8988T (cell line): ENCODE measurements around the gene CHRD.

Experiments used
- DNase-seq: peaks from one replicate; pipeline ENCODE4 v3.0.0; 2011

The CHRD gene

DNA sequence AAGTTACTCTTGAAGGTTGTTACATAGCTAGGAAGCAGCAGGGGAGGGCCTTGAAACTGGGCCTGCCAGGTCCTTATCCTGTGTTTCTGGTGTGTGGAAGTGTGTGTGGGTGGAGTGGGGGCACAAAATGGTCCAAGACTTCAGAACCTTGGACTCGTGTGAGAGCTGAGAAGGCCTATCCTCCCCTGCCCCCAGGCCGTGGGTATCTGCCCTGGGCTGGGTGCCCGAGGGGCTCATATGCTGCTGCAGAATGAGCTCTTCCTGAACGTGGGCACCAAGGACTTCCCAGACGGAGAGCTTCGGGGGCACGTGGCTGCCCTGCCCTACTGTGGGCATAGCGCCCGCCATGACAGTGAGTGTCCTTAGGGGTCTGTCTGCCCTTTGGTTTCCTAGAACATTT, 4.5 kb downstream of the CHRD start:
- no peak for DNase-seq

DNA sequence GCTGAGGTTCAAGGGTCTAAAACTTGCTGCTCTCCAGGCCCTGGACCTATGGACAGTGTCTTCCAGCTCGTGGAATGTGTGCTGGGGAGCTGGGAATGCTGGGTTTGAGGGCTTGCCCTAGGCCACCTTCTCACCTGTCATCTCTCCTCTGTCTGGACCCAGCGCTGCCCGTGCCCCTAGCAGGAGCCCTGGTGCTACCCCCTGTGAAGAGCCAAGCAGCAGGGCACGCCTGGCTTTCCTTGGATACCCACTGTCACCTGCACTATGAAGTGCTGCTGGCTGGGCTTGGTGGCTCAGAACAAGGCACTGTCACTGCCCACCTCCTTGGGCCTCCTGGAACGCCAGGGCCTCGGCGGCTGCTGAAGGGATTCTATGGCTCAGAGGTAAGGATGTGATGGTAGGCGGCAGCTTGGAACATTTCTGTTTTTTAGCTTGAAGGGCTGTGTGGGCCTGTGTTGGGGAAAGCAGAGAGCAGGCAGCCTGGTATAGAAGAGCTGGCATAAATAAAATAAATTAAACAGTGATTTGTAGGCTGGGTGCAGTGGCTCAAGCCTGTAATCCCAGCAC, 5.1 kb downstream of the CHRD start:
- DNase-seq, result no peak

DNA sequence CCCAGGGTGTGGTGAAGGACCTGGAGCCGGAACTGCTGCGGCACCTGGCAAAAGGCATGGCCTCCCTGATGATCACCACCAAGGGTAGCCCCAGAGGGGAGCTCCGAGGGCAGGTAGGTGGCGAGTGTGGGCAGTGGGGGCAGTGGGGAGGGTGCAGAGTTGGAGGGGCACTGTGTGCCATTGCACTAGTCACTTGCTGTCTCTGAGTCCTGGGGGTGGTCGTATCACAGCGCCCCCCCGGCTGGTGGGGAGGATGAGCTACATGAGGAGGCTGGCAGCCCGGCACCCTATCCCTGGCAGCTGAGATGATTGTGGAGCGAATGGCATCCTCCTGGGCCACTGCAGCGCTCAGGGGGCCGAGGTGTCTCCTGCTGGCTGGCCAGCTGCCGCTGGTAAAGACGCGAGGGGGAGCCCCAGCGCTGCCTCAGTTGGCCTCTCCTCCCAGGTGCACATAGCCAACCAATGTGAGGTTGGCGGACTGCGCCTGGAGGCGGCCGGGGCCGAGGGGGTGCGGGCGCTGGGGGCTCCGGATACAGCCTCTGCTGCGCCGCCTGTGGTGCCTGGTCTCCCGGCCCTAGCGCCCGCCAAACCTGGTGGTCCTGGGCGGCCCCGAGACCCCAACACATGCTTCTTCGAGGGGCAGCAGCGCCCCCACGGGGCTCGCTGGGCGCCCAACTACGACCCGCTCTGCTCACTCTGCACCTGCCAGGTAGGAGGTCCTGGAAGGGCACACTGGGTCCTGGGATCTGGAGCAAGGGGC, 6.4 kb downstream of the CHRD start:
- DNase-seq, result no peak

DNA sequence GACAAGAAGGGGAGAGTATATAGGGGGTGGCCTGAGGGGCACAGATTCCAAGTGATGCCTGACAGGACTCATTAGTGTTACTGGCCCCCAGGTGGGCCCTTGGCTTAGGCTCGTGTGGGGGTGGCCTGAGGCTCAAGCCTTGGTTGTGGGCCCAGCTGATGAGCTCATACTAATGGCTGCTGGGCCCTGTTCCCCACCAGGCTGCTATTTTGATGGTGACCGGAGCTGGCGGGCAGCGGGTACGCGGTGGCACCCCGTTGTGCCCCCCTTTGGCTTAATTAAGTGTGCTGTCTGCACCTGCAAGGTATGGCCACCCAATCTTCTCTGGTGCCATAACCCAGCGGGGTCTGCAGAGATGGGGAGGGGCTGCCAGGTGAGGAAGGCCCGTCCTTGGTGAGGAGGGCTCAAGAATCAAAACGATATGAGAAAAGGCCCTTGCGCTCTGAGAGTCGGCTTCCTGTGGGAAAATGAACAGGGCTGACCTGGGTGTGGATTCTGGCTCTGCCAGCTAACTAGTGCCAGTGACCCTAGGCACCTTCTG, 7.4 kb downstream of the CHRD start:
- no peak for DNase-seq

DNA sequence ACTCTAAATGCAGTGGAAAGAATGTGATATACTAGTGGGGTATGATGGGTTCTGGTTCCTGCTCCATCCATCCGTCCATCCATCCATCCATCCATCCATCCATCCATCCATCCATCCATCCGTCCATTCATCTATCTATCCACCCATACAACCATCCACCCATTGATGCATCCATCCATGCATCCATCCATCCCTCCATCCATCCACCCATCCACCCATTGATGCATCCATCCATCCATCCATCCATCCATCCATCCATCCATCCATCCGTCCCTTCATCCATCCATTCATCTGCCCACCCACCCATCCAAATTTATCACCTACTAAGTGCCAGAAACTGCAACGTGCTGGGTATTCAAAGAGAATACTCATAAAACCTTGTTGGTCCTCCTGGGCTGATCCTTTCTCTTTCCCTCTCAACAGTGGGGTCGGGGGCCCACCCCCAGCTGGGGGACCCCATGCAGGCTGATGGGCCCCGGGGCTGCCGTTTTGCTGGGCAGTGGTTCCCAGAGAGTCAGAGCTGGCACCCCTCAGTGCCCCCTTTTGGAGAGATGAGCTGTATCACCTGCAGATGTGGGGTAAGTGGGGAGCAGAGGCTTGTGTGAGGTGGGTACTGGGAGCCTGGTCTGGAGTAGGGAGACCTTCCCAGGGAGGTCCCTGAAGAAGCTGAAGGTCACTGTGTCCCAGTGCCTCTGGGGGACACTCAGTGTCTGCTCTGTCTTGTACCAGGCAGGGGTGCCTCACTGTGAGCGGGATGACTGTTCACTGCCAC, 8.5 kb downstream of the CHRD start:
- no peak for DNase-seq

DNA sequence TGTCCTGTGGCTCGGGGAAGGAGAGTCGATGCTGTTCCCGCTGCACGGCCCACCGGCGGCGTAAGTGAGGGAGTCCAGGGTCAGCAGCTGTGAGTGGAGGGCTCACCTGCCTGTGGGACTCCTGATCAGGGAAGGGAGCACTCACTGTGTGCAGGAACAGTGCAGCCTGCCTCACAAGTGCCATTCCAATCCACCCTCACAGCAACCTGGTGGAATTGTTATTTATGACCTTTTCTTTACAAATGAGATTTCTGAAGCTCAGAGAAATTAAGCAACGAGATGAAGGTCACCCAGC, 9.0 kb downstream of the CHRD start:
- DNase-seq, result no peak

DNA sequence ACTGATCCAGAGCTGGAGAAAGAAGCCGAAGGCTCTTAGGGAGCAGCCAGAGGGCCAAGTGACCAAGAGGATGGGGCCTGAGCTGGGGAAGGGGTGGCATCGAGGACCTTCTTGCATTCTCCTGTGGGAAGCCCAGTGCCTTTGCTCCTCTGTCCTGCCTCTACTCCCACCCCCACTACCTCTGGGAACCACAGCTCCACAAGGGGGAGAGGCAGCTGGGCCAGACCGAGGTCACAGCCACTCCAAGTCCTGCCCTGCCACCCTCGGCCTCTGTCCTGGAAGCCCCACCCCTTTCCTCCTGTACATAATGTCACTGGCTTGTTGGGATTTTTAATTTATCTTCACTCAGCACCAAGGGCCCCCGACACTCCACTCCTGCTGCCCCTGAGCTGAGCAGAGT, 9.5 kb downstream of the CHRD start:
- no peak for DNase-seq

DNA sequence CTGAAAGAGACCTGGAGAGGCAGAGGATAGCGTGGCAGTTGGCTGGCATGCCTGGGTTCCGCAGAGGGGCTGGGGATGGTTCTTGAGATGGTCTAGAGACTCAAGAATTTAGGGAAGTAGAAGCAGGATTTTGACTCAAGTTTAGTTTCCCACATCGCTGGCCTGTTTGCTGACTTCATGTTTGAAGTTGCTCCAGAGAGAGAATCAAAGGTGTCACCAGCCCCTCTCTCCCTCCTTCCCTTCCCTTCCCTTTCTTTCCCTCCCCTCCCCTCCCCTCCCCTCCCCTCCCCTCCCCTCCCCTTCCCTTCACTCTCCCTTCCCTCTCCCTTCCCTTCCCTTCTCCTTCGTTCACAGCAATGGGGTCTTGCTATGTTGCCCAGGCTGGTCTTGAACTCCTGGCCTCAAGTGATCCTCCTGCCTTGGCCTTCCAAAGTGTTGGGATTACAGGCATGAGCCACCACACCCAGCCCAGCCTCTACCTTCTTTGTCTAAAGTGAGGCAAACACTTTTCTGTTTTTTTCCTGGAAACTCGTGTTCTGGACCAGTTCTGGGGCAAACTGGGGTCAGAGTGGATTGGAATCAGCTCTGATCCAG, 10.2 kb downstream of the CHRD start:
- no peak for DNase-seq

DNA sequence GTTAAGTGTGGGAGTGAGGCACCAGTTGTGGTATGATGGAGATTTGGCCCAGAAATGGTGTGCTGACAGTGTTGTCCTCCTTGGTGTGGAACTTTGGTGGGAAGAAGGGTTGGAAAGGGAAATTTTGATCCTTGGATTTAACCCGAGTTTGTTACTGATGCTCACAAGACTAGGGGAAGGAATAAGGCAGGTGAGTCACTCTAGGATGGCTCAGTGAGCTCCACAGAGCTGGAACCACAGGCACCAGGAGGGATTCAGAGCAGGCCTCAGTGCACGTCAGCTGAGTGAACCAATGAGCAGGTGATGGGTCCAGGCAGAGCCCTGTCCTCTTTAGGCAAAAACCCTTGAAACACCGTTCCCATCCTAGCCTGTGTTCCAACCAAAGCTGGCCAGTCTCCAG, 11.4 kb downstream of the CHRD start:
- no peak for DNase-seq

DNA sequence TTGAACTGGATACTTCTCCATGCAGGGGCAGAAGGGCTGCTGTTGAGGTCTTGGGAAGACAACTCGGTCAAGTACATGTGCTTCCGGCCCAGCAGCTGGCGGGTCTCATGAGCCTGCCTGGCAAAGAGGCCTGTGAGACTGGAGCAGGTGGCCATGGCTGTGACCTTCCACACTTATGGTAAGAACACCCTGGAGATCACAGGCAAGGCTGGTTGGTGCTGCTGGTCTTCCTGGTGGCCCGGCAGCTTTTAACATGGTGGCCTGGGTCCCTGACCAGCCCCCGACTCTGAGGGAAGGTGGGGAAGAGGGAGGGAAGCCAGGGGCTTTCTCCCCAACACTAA, 15.4 kb downstream of the CHRD start:
- no peak for DNase-seq

DNA sequence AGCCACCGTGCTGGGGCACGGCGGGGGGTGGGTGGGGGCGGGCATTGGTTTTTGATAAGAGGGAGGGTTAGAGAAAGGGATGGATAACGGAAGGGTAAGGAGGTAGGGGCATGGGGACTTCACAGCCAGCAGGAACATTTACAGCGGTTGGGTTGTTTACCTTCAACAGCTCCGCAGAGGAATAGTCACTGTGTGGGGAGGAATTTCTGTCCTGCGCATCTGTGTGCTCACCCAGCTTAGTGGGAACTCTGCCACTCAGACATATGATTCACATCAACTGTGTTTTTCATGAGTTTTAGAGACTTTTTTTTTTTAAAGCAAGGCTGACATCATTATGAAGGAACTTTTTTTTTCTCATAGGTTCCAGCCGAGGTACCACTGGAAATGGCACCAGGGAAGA, 19.6 kb downstream of the CHRD start:
- no peak for DNase-seq

DNA sequence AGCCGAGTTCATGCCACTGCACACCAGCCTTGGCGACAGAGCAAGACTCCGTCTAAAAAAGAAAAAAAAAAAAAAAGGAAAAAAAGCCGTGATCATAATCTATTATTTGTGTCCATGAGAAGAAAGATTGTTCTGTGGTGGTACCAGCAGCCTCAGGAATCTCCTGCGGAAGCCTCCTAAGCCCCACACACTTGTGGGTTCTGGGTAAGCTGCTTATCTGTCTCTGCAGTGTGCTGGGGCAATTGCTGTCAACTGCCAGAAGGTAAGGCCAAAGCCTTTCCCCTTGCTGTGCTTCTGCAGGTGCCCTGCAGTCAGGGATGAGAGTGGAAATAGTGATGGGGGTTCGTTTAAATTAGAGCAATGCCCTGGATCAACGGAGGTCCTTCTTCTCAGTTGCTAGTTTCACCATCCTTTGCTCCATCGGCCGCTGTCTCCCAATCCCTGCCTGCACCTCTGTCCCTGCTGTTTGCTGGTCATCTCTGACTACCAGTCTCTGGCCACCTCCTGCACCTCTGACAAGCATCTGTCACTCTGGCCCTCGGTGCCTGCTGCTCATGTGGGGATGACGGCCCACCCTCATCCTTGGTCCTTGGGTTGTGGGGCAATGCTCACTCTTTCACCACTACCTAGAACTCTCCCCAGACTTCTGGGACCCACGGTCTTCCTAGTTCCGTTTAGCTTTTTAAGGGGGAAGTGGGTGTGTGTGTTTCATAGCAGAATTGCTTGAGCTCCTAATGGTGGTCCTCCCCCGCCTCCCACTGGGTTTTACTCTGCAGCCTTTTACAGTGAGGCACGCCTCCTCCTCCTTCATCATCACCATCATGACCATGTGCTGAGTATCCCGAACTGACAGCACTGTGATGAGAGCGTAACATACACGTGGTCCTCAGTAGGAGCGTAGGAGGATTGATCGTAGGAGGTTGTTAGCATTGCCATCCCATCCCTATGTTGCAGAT, 25.5 kb downstream of the CHRD start:
- no peak for DNase-seq

DNA sequence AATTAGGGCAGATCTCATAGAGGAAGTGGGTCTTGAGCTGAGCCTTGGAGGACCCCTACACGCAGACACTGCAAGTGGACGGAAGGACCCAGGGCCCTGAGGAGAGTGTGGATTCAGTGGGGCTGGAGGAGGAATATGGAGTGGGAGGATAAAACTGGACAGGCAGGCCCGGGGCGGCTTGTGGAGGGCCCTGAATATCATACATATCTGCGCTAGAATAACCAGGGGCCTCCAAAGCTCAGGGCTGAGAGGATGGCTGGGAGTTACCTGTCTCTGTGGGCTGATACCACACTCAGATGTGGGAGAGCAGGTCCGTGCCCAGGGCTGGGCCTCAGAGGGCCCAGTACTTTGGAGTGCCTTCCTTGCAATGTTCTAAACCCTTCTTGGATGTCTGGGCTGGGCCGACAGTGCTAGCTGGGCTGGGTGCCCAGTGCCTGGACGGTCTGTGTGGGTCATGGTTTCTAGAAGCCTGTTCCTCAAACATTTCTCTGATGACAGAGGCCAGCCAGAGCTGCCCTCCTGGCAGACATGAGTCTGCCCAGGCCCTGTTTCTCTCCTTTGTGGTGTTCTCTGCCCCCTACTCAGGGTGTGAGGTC, 29.6 kb downstream of the CHRD start:
- no peak for DNase-seq

DNA sequence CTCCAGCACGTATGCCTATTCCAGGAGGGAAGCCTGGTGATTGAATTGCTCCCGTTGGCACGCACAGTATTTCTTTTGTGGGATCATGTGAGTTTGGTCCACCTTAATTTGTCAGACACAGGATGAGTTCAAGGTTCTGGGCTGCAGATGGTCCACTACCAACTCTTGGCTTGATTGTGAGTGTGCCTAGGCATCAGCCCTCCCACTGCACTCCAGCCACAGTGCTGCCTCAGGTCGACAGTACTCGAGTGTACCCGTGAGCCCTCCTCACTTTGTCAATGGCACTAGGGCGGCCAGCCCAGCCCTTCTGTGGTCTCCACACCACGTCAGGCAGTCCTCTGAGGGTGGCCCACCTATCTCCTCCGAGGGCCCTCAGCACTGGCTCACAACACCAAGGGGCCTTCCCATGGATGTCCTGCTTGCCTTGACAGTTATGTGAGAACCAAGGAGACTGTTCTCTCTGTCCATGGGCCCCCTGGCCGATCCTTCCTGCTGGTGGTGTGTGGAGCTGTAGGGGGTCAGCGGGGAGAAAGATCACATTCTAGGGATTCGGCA, 30.2 kb downstream of the CHRD start:
- DNase-seq, result no peak

DNA sequence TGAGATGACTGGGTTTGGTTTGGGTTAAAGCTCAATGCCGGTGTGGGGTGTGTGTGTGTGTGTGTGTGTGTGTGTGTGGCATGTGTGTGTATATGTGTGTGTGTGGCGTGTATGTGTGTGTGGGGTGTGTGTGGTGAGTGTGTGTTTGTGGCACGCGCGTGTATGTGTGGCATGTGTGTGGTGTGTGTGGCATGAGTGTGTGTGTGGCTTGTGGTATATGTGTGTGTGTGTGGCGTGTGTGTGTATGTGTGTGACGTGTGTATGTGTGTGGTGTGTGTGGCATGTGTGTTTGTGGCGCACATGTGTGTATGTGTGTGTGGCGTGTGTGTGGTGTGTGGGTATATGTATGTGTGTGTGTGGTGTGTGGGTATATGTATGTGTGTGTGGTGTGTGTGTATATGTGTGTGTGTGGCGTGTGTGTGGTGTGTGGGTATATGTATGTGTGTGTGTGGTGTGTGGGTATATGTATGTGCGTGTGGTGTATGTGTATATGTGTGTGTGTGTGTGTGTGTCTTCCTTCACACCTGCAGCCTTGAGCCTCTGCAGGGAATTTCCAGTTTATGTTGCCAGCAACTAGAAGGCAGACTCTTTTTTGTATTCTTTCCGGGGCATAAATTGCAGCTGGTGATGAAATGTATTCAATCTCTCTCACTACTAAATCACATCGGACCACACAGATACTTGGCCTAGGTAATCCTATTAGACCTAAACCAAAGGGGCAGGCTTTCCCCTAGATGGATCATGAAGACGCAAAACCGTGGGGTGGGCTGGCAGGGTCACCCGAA, 34.8 kb downstream of the CHRD start:
- DNase-seq, result no peak

DNA sequence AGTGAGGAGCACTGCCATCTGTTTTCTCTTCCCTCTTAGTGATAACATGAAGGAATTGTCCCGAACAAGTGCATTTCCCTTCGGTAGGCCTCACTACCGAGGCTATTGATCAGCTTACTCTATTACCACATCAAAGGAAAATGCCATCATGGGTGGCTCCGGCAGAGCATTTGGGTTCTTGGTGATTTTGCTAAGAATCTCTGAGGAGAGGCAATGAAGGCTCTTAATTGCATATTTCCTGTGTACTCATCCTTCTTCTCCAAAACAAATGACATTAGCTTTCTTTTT, 35.3 kb downstream of the CHRD start:
- no peak for DNase-seq

DNA sequence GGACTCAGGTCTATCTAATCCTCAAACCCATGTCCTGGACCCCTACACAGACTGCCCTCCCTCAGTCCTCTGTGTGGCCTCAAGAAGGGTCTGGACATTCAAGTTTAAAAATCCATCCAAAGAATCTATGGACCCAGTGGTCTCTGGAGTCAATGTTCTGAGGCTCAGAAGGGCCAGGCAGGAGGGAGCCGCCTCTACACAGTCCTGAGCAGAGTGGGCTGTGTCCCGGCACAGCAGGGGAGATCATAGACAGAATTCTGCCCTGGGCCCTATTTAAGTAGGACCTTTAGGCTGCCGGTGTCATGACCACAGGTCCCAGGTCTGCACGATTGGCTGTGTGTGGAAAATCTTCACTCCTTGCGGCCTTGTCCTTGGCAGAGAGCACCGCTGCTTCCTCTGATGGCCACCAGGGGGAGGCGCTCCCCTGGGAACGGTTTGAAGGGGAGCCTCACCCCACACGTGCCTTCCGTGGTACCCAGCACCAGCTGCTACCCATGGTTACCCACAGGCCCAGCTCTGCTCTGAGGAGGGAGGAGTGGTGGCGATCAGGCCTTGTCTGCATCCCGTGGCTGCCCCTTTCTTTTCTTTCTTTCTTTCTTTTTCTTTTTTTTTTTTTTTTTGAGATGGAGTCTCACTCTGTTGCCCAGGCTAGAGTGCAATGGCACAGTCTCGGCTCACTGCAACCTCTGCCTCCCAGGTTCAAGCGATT, 37.9 kb downstream of the CHRD start:
- peak; percentile 69 for DNase-seq

DNA sequence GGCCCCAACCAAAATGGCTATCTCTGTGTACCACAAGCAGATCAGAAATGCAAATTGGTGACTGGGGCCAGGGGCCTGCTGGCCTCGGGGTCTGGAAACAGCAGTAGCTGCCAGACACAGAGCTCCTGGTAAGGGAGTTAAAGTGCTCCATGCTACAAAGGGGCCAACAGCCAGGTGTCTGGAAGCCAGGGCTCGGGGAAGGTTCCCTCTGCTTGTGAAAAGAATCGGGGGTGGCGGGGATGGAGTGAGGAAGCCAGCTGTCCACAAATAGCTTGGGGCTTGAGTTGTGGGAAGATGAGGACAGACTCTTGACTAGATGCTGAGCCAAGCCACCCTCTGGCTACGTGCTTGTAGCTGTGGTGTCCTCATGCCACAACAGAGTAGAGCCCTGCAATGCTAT, 39.3 kb downstream of the CHRD start:
- no peak for DNase-seq

DNA sequence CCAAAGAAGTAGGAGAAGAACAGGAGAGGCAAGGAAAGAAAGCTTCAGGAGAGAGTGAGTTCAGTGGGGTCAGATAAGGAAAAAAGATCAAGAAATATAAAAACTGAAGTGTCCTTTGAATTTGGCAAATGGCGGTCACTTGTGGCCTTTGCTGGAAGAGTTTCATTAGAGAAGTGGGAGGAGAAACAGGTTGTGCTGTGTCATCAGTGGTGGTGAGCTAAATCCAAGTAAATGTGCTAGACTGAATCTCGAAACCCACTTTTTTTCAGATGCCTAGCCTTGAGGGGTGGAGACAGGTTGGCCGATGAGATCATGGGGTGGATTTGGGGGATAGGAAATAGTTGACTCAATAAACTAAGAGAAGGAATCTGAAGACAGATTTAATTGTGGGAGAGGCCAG, 43.7 kb downstream of the CHRD start:
- DNase-seq, result no peak

DNA sequence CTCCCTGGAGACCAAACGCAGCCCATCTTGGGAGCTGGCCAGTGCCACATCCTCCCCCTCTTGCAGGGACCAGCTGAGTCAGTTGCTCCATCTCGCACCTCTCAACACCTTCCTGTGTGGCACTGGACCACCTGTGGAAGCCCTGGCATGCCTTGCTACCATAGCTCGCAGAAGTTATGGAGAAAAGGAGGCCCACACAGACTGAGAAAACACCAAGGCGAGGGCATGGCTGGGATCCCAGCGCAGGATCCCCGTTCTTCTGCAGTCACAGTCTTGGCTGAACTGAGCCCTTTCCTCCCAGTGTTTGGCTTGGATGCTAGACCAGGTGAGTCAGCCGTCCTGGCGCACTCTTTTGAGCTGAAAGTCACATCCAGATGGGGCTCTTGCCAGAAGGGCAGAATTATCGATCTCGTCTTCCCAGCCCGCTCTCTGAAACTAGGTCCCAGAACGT, 46.9 kb downstream of the CHRD start:
- no peak for DNase-seq
